Fibroblast of upper back skin (primary cell): ENCODE data around the gene ANXA7.
"Not testable (repeated sequence)": the region's sequence is repeated elsewhere in the genome, so short reads cannot be mapped to it uniquely, and the experiment has no call there.

Source experiments
- DNase-seq: peaks from one replicate; pipeline ENCODE4 v3.0.0-alpha.2; 2013

The ANXA7 gene

DNA sequence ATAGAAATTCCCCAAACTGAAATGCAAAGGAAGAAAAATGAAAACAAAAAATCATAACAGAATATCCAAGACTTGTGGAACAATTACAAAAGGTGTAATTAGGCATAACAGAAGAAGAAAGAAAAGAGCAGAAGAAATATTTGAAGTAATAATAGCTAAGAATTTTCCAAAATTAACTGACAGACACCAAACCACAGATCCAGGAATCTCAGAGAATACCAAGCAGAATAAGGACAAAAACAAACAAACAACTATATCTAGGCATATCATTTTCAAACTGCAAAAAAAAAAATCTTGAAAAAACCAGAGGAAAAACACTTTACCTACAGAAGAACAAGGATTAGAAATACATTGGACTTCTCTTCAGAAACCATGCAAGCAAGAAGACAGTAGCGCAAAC, 80.7 kb downstream of the ANXA7 start:
- no peak for DNase-seq

DNA sequence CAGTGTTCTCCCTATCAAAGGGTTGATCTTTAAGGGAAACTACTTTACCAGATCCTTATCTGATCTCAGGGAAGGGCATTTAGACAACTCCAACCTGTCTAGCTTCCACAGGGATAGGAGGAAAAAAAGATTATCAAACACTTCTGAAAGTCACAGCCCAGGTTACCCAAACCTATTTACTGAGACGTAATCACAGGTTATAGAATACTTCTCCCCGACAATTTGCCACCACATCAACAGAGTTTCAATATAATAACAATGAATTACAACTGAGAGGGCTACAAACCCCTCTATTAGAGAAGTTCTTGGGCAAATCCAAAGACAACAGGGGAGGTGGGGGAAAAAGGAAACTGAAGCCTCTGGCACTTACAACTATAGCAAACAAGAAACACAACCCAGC, 81.5 kb downstream of the ANXA7 start:
- DNase-seq = no peak

DNA sequence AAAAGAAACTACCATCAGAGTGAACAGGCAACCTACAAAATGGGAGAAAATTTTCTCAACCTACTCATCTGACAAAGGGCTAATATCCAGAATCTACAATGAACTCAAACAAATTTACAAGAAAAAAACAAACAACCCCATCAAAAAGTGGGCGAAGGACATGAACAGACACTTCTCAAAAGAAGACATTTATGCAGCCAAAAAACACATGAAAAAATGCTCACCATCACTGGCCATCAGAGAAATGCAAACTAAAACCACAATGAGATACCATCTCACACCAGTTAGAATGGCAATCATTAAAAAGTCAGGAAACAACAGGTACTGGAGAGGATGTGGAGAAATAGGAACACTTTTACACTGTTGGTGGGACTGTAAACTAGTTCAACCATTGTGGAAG, 85.3 kb downstream of the ANXA7 start:
- not testable (repeated sequence) for DNase-seq

DNA sequence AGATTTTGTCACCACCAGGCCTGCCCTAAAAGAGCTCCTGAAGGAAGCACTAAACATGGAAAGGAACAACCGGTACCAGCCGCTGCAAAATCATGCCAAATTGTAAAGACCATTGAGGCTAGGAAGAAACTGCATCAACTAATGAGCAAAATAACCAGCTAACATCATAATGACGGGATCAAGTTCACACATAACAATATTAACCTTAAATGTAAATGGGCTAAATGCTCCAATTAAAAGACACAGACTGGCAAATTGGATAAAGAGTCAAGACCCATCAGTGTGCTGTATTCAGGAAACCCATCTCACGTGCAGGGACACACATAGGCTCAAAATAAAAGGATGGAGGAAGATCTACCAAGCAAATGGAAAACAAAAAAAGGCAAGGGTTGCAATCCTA, 88.6 kb downstream of the ANXA7 start:
- DNase-seq = not testable (repeated sequence)
